CD1c-positive myeloid dendritic cell (primary cell): ENCODE data around the gene PGAP3.

Source experiments
- DNase-seq: peaks from one replicate; pipeline ENCODE4 v3.0.0-alpha.2; 2016; ENCODE audit errors: extremely low spot score

PGAP3 gene

GRCh38 chr17:39660397-39661385 is 27.2 kb downstream of the PGAP3 start:
- no peak for DNase-seq

- no peak for DNase-seq
Measured at GRCh38 chr17:39660011-39660360, 27.9 kb downstream of the PGAP3 start.

GRCh38 chr17:39659279-39660010 is 28.4 kb downstream of the PGAP3 start:
- peak; percentile 76 for DNase-seq

GRCh38 chr17:39658760-39659159 is 29.1 kb downstream of the PGAP3 start:
- DNase-seq: no peak

- no peak for DNase-seq
Measured at GRCh38 chr17:39658346-39658745, 29.5 kb downstream of the PGAP3 start.

GRCh38 chr17:39655105-39655504 is 32.8 kb downstream of the PGAP3 start:
- DNase-seq: no peak

GRCh38 chr17:39653662-39654331 is 34.1 kb downstream of the PGAP3 start:
- peak; percentile 77 for DNase-seq

GRCh38 chr17:39653316-39653661 is 34.6 kb downstream of the PGAP3 start:
- DNase-seq: no peak

- DNase-seq: no peak
Measured at GRCh38 chr17:39652587-39653315, 35.1 kb downstream of the PGAP3 start.

- DNase-seq: peak; percentile 64
Measured at GRCh38 chr17:39651923-39652586, 35.8 kb downstream of the PGAP3 start.

GRCh38 chr17:39650121-39650579 is 37.7 kb downstream of the PGAP3 start:
- DNase-seq: no peak

GRCh38 chr17:39648616-39649366 is 39.1 kb downstream of the PGAP3 start:
- DNase-seq: peak; percentile 53

GRCh38 chr17:39647256-39647655 is 40.6 kb downstream of the PGAP3 start:
- DNase-seq: no peak

- DNase-seq: peak; percentile 42
Measured at GRCh38 chr17:39643271-39643670, 44.6 kb downstream of the PGAP3 start.

GRCh38 chr17:39642291-39643074 is 45.4 kb downstream of the PGAP3 start:
- DNase-seq: peak; percentile 33

GRCh38 chr17:39641883-39642282 is 46.0 kb downstream of the PGAP3 start:
- DNase-seq: peak; percentile 74

GRCh38 chr17:39641097-39641496 is 46.8 kb downstream of the PGAP3 start:
- no peak for DNase-seq

- peak; percentile 71 for DNase-seq
Measured at GRCh38 chr17:39640591-39641031, 47.2 kb downstream of the PGAP3 start.
